ENCODE measurements around the gene S100A10.

The S100A10 gene

DNA sequence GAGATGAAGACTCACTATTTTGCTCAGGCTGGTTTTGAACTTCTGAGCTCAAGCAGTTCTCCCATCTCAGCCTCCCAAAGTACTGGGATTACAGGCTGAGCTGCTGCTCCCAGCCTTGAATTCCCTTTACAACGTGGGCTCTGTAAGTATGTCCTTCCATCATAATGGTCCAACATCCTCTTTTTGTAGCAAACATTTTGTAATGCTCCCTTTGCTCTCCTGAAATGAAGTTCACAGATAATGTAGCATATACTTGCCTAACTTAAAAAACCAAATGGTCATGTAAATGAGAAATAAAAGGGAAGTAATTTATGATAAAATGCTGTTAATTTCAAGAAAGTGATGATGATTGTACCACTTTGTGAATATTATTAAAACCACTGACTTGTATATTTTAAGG lies 53.9 kb downstream of the S100A10 start:
- Histone ChIP-seq H3K79me2 (ENCODE audit: insufficient read depth, low read depth) (no peaks in the 10 kb centered on the region), H3K4me3 (IDR thresholded peaks at IDR 0.05; ENCODE audit: insufficient read depth, low read depth, low read length) (no peak overlapping the region), H3K4me2 (no peak overlapping the region), H3K27ac (no peak overlapping the region), H2AFZ (ENCODE audit: low read depth) (no peak overlapping the region), H3K4me1 (ENCODE audit: low read depth, poor library complexity, severe bottlenecking) (no peaks in the 10 kb centered on the region), H3K36me3 (ENCODE audit: insufficient read depth) (no peaks in the 10 kb centered on the region), H3K27me3 (ENCODE audit: insufficient read depth, low read depth) (no peaks in the 10 kb centered on the region), H3K9ac (no peak overlapping the region), H4K20me1 (ENCODE audit: insufficient read depth) (no peaks in the 10 kb centered on the region)
- TF ChIP-seq, protein P1, sequence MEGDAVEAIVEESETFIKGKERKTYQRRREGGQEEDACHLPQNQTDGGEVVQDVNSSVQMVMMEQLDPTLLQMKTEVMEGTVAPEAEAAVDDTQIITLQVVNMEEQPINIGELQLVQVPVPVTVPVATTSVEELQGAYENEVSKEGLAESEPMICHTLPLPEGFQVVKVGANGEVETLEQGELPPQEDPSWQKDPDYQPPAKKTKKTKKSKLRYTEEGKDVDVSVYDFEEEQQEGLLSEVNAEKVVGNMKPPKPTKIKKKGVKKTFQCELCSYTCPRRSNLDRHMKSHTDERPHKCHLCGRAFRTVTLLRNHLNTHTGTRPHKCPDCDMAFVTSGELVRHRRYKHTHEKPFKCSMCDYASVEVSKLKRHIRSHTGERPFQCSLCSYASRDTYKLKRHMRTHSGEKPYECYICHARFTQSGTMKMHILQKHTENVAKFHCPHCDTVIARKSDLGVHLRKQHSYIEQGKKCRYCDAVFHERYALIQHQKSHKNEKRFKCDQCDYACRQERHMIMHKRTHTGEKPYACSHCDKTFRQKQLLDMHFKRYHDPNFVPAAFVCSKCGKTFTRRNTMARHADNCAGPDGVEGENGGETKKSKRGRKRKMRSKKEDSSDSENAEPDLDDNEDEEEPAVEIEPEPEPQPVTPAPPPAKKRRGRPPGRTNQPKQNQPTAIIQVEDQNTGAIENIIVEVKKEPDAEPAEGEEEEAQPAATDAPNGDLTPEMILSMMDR (conservative IDR thresholded peaks at IDR 0.05; ENCODE audit: low read depth, low read length), result no peak

DNA sequence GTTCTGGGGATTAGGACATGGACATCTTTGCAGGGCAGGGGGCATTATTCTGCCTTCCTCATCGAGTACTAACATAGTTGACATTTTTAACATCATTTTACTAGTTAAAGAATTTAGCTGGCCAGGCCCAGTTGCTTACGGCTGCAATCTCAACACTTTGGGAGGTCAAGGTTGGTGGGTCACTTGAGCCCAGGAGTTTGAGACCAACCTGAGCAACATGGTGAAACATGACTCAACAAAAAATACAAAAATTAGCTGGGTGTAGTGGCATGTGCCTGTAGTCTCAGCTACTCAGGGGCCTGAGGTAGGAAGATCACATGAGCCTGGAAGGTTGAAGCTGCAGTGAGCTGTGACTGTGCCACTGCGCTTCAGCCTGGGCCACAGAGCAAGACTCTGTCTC lies 54.5 kb downstream of the S100A10 start:
- H3K4me1 ChIP-seq (ENCODE audit: low read depth, poor library complexity, severe bottlenecking), result peaks cover 2% of the 10 kb centered on the region
- H3K79me2 ChIP-seq (ENCODE audit: insufficient read depth, low read depth), result no peaks in the 10 kb centered on the region
- TF ChIP-seq, protein P1 (conservative IDR thresholded peaks at IDR 0.05; ENCODE audit: low read depth, low read length), result no peak
- no peaks in the 10 kb centered on the region for H3K27me3 ChIP-seq (ENCODE audit: insufficient read depth, low read depth)
- no peak overlapping the region for H3K4me2 ChIP-seq
- H3K36me3 ChIP-seq (ENCODE audit: insufficient read depth), result no peaks in the 10 kb centered on the region
- no peak overlapping the region for H3K9ac ChIP-seq
- no peaks in the 10 kb centered on the region for H4K20me1 ChIP-seq (ENCODE audit: insufficient read depth)
- no peak overlapping the region for H2AFZ ChIP-seq (ENCODE audit: low read depth)
- no peak overlapping the region for H3K27ac ChIP-seq
- no peak overlapping the region for H3K4me3 ChIP-seq (IDR thresholded peaks at IDR 0.05; ENCODE audit: insufficient read depth, low read depth, low read length)

DNA sequence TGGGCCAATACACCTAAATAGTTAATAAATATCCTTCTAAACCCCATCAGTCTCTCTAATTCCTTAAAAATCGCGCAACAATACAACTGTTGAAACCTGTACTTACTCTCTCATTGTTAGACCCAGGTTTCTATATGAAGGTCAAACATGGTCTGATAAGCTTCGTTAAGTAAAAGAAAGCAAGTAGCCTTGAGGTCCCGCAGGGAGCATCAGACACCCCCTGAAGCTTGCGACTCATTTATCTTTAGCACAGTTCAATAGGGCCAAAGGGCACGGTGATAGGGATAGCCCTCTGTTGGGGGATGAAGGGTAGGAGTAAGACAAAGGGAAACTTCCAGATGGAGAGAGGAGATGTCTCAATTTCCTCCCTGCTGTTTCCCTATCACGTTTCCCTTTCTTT lies 57.0 kb downstream of the S100A10 start:
- Histone ChIP-seq H4K20me1 (ENCODE audit: insufficient read depth) (no peaks in the 10 kb centered on the region), H3K9ac (no peak overlapping the region), H3K79me2 (ENCODE audit: insufficient read depth, low read depth) (no peaks in the 10 kb centered on the region), H3K27me3 (ENCODE audit: insufficient read depth, low read depth) (no peaks in the 10 kb centered on the region), H3K36me3 (ENCODE audit: insufficient read depth) (no peaks in the 10 kb centered on the region), H3K4me2 (no peak overlapping the region), H2AFZ (ENCODE audit: low read depth) (no peak overlapping the region), H3K4me3 (IDR thresholded peaks at IDR 0.05; ENCODE audit: insufficient read depth, low read depth, low read length) (no peak overlapping the region), H3K4me1 (ENCODE audit: low read depth, poor library complexity, severe bottlenecking) (peaks cover 3% of the 10 kb centered on the region), H3K27ac (no peak overlapping the region)
- TF ChIP-seq, protein P1 (conservative IDR thresholded peaks at IDR 0.05; ENCODE audit: low read depth, low read length), result no peak

DNA sequence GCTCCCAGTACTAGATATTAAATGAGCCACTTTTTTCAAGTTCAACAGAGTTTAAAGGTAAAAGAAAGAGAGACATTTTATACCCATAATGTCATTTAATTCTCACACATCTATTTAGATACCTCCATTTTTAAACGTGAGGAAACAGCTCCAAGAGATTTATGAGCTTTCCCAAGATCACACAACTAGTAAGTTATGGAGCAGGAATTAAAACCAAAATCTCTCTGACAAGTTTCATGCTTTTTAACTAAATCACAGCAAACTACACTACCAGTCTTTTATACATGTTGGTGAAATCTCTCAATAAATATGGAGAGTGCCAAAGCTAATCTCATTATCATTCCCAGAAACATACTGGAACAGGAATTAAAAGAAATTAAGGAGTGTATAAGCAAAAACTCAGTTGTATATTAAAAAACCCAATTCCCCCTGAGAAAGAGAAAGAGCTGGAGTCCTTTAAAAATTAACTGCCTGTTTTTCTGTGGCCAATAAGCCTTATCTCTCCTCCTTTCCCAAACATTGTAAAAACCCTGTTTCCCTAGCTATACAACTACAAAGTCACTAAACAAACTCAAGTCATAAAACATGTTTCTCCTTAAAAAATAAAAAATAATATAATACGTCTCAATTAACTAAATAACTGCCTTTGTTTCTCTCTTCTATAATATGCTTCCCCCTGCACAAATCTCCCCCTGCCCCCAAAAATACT lies 57.6 kb downstream of the S100A10 start:
- Histone ChIP-seq H2AFZ (ENCODE audit: low read depth) (no peak overlapping the region), H3K4me2 (no peak overlapping the region), H3K79me2 (ENCODE audit: insufficient read depth, low read depth) (no peaks in the 10 kb centered on the region), H3K4me3 (IDR thresholded peaks at IDR 0.05; ENCODE audit: insufficient read depth, low read depth, low read length) (no peak overlapping the region), H3K9ac (no peak overlapping the region), H3K4me1 (ENCODE audit: low read depth, poor library complexity, severe bottlenecking) (peaks cover 3% of the 10 kb centered on the region), H3K36me3 (ENCODE audit: insufficient read depth) (no peaks in the 10 kb centered on the region), H4K20me1 (ENCODE audit: insufficient read depth) (no peaks in the 10 kb centered on the region), H3K27me3 (ENCODE audit: insufficient read depth, low read depth) (no peaks in the 10 kb centered on the region), H3K27ac (no peak overlapping the region)
- TF ChIP-seq, protein P1 (conservative IDR thresholded peaks at IDR 0.05; ENCODE audit: low read depth, low read length), result no peak

All from KMS-11 (cell line).